CD14-positive monocyte (primary cell): Measurements from ENCODE around the gene NAT16. TPM values are rescaled to one million over a fixed set of nuclear protein-coding genes. Genes with fewer than 3 reads are reported as not detected.

ENCODE experiments used
- DNase-seq, 3 donors: peaks; one replicate each; pipeline ENCODE4 v3.0.0-alpha.2; 2011 to 2022
- H2AFZ ChIP-seq: 2 replicates; pipeline ENCODE4 v1.6.0; 2012; ENCODE audit warnings: mild to moderate bottlenecking, low read depth, low read length, inconsistent platforms; ENCODE audit not compliant: insufficient read depth, poor library complexity, severe bottlenecking
- H3K27ac ChIP-seq, 2 donors: 1 replicate in 1 of 2; 2 replicates in 1 of 2; pipeline ENCODE4 v1.5.1; 2012 to 2013; ENCODE audit warnings: low read length in 2 of 2, control low read depth in 1 of 2, inconsistent platforms in 1 of 2, low read depth in 1 of 2, mild to moderate bottlenecking in 1 of 2
- H3K27me3 ChIP-seq, 2 donors: one replicate each; pipeline versions ENCODE4 v1.6.0 to v1.6.1; 2011 to 2013; ENCODE audit warnings: low read length in 2 of 2; ENCODE audit not compliant: control insufficient read depth in 2 of 2, insufficient read depth in 2 of 2
- H3K36me3 ChIP-seq, 2 donors: replicated peaks in 1 of 2; 1 replicate in 1 of 2; 2 replicates in 1 of 2; pipeline versions ENCODE4 v1.5.1 to v1.6.1; 2012 to 2013; ENCODE audit warnings: low read length in 2 of 2, control low read depth in 1 of 2, inconsistent platforms in 1 of 2, mild to moderate bottlenecking in 1 of 2; ENCODE audit not compliant: insufficient read depth in 2 of 2, control insufficient read depth in 1 of 2
- H3K4me1 ChIP-seq, 2 donors: 1 replicate in 1 of 2; 2 replicates in 1 of 2; pipeline versions ENCODE4 v1.5.1 to v1.6.1; 2012 to 2013; ENCODE audit warnings: low read length in 2 of 2, control low read depth in 1 of 2, inconsistent platforms in 1 of 2, mild to moderate bottlenecking in 1 of 2, moderate library complexity in 1 of 2; ENCODE audit not compliant: insufficient read depth in 2 of 2, control insufficient read depth in 1 of 2
- H3K4me2 ChIP-seq: replicated peaks from 2 replicates; pipeline ENCODE3; 2012; ENCODE audit warnings: low read length, moderate library complexity, mild to moderate bottlenecking; ENCODE audit not compliant: poor library complexity, severe bottlenecking; ENCODE audit errors: extremely low read depth
- H3K4me3 ChIP-seq, 3 experiments: fragments of 200-600 bp in 1 of 3; sonication (generic) in 1 of 3; replicated peaks in 1 of 3; 1 replicate in 2 of 3; 2 replicates in 1 of 3; pipeline ENCODE4 v1.5.1; 2011 to 2013; ENCODE audit warnings: low read length in 3 of 3, mild to moderate bottlenecking in 3 of 3, control low read depth in 2 of 3, low read depth in 2 of 3, inconsistent platforms in 1 of 3, moderate library complexity in 1 of 3
- H3K79me2 ChIP-seq: 2 replicates; pipeline ENCODE4 v1.6.0; 2012; ENCODE audit warnings: mild to moderate bottlenecking, control low read depth, inconsistent platforms, low read length, moderate library complexity; ENCODE audit not compliant: insufficient read depth
- H3K9ac ChIP-seq: 2 replicates; pipeline ENCODE4 v1.6.0; 2017; ENCODE audit warnings: low read length, mild to moderate bottlenecking; ENCODE audit not compliant: insufficient read depth, poor library complexity, severe bottlenecking
- H3K9me3 ChIP-seq, 2 donors: replicated peaks in 1 of 2; 1 replicate in 1 of 2; 2 replicates in 1 of 2; pipeline versions ENCODE4 v1.5.1 to v1.6.1; 2012 to 2013; ENCODE audit warnings: low read length in 2 of 2, control low read depth in 1 of 2; ENCODE audit not compliant: control insufficient read depth in 1 of 2, insufficient read depth in 1 of 2
- H4K20me1 ChIP-seq: 2 replicates; pipeline ENCODE4 v1.6.0; 2012; ENCODE audit warnings: mild to moderate bottlenecking, low read length, control low read depth, moderate library complexity; ENCODE audit not compliant: insufficient read depth
- H3K27ac Mint-ChIP-seq, 7 donors: one replicate each; pipeline ENCODE4 v1.8.0; 2020; ENCODE audit warnings: mild to moderate bottlenecking in 7 of 7, mixed read lengths in 7 of 7, moderate library complexity in 6 of 7, inconsistent platforms in 2 of 7
- H3K27me3 Mint-ChIP-seq, 3 donors: one replicate each; pipeline ENCODE4 v1.8.0; 2021 to 2022; ENCODE audit warnings: low read depth in 3 of 3, mild to moderate bottlenecking in 3 of 3, mixed read lengths in 3 of 3, moderate library complexity in 3 of 3, inconsistent platforms in 1 of 3
- H3K36me3 Mint-ChIP-seq, 2 donors: one replicate each; pipeline ENCODE4 v1.8.0; 2020; ENCODE audit warnings: mixed read lengths in 2 of 2, inconsistent platforms in 1 of 2, mild to moderate bottlenecking in 1 of 2
- H3K4me1 Mint-ChIP-seq: one replicate; pipeline ENCODE4 v1.8.0; 2020; ENCODE audit warnings: mild to moderate bottlenecking, mixed read lengths
- H3K4me3 Mint-ChIP-seq, 2 donors: one replicate each; pipeline ENCODE4 v1.8.0; 2020; ENCODE audit warnings: mild to moderate bottlenecking in 2 of 2, mixed read lengths in 2 of 2, moderate library complexity in 1 of 2
- H3K9me3 Mint-ChIP-seq, 7 donors: one replicate each; pipeline ENCODE4 v1.8.0; 2020 to 2022; ENCODE audit warnings: mixed read lengths in 7 of 7, mild to moderate bottlenecking in 6 of 7, moderate library complexity in 6 of 7, inconsistent platforms in 2 of 7
- WGBS: methylation state at CpG from one replicate; pipeline ENCODE4 v1.1.5; 2013; ENCODE audit warnings: missing lambda C conversion rate; ENCODE audit not compliant: insufficient coverage; 5-methylcytosine and 5-hydroxymethylcytosine counted together
- intact Hi-C, 2 donors: fragments of 100-400 bp; cut with micrococcal nuclease; formaldehyde crosslinking; loops; one replicate each; pipeline versions ENCODE4 v1.15.0 to v1.15.1; 2023
- polyA plus RNA-seq, 3 donors: library from polyadenylated mRNA; depleted of rRNA in 1 of 3; unstranded in 2 of 3; stranded (reverse) in 1 of 3; fragments of 300-500 nt in 2 of 3; fragments of >200 nt in 1 of 3; fragmentation: Illumina TruSeq in 2 of 3; gene quantifications; 1 replicate in 2 of 3; 2 replicates in 1 of 3; pipeline ENCODE4 v1.2.3, GENCODE V29; 2012 to 2021
- TF ChIP-seq, protein P1 (sequence below): fragments of 200-600 bp; IDR thresholded peaks from one replicate; pipeline ENCODE4 v1.8.0; 2022; ENCODE audit warnings: antibody characterized with exemption, mild to moderate bottlenecking

The NAT16 gene
- polyA plus RNA-seq, 3 donors, result not detected

DNA sequence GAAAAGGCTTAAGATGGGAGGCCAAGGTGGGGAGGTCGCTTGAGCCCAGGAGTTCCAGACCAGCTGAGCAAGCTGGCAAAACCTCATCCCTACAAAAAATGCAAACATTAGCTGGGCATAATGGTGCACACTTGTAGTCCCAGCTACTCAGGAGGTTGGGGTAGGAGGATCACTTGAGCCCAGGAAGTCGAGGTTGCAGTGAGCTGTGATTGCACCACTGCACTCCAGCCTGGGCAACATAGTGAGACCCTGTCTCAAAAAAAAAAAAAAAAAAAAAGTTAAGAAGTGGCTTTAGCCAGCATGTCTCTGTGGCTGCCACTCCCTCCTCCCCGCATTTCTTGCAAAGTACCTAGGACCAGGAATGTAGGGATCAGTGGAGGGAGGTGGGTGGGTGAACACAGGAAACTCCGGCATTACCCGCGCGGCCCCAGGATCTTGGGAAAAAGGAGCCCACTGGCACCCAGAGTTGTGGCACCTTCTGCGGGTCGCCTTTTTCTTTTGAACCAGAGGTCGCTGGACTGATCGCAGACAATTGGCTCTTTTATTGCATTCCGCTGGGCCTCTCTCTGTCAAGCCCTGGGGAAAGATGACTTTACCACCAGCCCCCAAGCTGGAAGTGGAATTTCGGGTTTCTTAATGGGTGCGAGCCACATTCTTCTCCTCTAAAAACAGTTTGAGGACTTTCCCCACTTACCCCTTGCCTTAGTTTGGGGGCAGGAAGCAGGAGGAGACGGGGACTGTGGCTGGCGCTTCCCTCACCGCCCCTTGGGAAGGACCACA is 18.2 kb downstream of the NAT16 start:
- WGBS, result 89% methylated on average over 10 of the region's 17 CpGs
- H3K27ac Mint-ChIP-seq, result no peak overlapping the region

DNA sequence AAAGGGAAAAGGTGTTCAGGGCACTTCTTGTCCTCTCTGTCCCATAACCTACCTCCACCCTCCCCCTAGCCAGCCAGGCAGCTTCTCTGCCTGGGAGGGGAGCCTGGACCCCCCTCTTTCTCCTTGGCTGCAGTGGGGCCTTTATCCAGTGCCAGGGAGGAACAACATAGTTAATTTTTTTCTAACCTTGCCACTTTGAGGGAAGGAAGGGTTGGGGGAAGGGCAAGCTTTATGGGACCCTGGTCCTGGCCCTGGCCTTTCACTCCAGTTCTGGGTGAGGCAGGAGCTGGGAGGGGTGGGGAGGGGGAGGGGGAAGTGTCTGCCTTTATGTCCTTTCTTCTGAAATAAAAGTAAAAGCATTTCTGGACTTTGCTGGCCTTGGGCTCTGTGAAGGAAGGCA is 19.2 kb downstream of the NAT16 start:
- no peak overlapping the region for H3K27ac ChIP-seq
- H3K4me3 ChIP-seq, result no peak overlapping the region
- peaks cover 11% of the 10 kb centered on the region for H3K4me1 Mint-ChIP-seq
- H3K27me3 Mint-ChIP-seq, result peaks cover 39 to 47% (median 47%) of the 10 kb centered on the region in 3 donors
- intact Hi-C loops, result no loop called here
- H3K4me1 ChIP-seq, result peaks cover 12 to 27% of the 10 kb centered on the region in 2 donors
- no peak overlapping the region for H3K9ac ChIP-seq
- peaks cover 6 to 16% of the 10 kb centered on the region in 2 donors for H3K9me3 ChIP-seq
- H3K4me2 ChIP-seq, result no peak overlapping the region
- H3K79me2 ChIP-seq, result no peaks in the 10 kb centered on the region
- H3K4me3 Mint-ChIP-seq, result no peak overlapping the region
- H3K27me3 ChIP-seq, result peaks cover 23 to 40% of the 10 kb centered on the region in 2 donors
- DNase-seq, result no peak
- peaks cover 12% of the 10 kb centered on the region for H4K20me1 ChIP-seq
- peaks cover 9 to 17% of the 10 kb centered on the region in 2 donors for H3K36me3 ChIP-seq
- no peak overlapping the region for H3K27ac Mint-ChIP-seq
- H2AFZ ChIP-seq, result no peak overlapping the region
- peaks cover 39 to 54% of the 10 kb centered on the region in 2 donors for H3K36me3 Mint-ChIP-seq
- peaks cover 2 to 29% (median 13%) of the 10 kb centered on the region in 7 donors for H3K9me3 Mint-ChIP-seq
- TF ChIP-seq, protein P1, sequence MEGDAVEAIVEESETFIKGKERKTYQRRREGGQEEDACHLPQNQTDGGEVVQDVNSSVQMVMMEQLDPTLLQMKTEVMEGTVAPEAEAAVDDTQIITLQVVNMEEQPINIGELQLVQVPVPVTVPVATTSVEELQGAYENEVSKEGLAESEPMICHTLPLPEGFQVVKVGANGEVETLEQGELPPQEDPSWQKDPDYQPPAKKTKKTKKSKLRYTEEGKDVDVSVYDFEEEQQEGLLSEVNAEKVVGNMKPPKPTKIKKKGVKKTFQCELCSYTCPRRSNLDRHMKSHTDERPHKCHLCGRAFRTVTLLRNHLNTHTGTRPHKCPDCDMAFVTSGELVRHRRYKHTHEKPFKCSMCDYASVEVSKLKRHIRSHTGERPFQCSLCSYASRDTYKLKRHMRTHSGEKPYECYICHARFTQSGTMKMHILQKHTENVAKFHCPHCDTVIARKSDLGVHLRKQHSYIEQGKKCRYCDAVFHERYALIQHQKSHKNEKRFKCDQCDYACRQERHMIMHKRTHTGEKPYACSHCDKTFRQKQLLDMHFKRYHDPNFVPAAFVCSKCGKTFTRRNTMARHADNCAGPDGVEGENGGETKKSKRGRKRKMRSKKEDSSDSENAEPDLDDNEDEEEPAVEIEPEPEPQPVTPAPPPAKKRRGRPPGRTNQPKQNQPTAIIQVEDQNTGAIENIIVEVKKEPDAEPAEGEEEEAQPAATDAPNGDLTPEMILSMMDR, result no peak

More for the DNA sequence above, 18.2 kb downstream of the NAT16 start:
- no peak overlapping the region for H2AFZ ChIP-seq
- Mint-ChIP-seq H3K9me3 (peaks cover 2 to 30% (median 13%) of the 10 kb centered on the region in 7 donors), H3K4me1 (peaks cover 16% of the 10 kb centered on the region), H3K27me3 (peaks cover 48 to 57% (median 57%) of the 10 kb centered on the region in 3 donors), H3K36me3 (peaks cover 37 to 52% of the 10 kb centered on the region in 2 donors), H3K4me3 (peak overlapping the region in 1 of 2 donors; percentile 86)
- peaks cover 6 to 18% of the 10 kb centered on the region in 2 donors for H3K9me3 ChIP-seq
- H3K9ac ChIP-seq, result no peak overlapping the region
- TF ChIP-seq, protein P1, result no peak
- H3K27me3 ChIP-seq, result peaks cover 27 to 48% of the 10 kb centered on the region in 2 donors
- intact Hi-C loops, result no loop called here
- no peak overlapping the region for H3K4me3 ChIP-seq
- no peaks in the 10 kb centered on the region for H3K79me2 ChIP-seq
- H3K36me3 ChIP-seq, result peaks cover 9 to 17% of the 10 kb centered on the region in 2 donors
- no peak for DNase-seq
- H4K20me1 ChIP-seq, result peaks cover 14% of the 10 kb centered on the region
- no peak overlapping the region for H3K4me2 ChIP-seq
- H3K4me1 ChIP-seq, result peaks cover 14 to 30% of the 10 kb centered on the region in 2 donors
- no peak overlapping the region for H3K27ac ChIP-seq
